Keratinocyte (primary cell): ENCODE measurements around the gene TUBA4B. TPM values are rescaled to one million over a fixed set of nuclear protein-coding genes. Genes with fewer than 3 reads are reported as not detected.

Experiments used
- DNase-seq: peaks from one replicate; pipeline ENCODE4 v3.0.0-alpha.2; 2011; ENCODE audit warnings: low read depth, missing footprints, low spot score
- FAIRE-seq: peaks from 2 replicates; lab custom pipeline; 2011; peaks lifted over from hg19 to GRCh38; lab: Jason Lieb, UNC
- H2AFZ ChIP-seq: 2 replicates; pipeline ENCODE4 v1.6.0; 2012; ENCODE audit warnings: low read length, control low read depth, inconsistent platforms; ENCODE audit not compliant: control insufficient read depth
- H3K27ac ChIP-seq: 2 replicates; pipeline ENCODE4 v1.5.1; 2011; ENCODE audit warnings: low read length; ENCODE audit not compliant: control insufficient read depth, insufficient read depth
- H3K27me3 ChIP-seq: 3 replicates; pipeline ENCODE4 v1.6.0; 2011; ENCODE audit warnings: low read length; ENCODE audit not compliant: control insufficient read depth, insufficient read depth; ENCODE audit errors: extremely low read depth
- H3K36me3 ChIP-seq, 2 experiments: 2 replicates in 1 of 2; 3 replicates in 1 of 2; pipeline ENCODE4 v1.5.1; 2011; ENCODE audit warnings: low read length in 2 of 2, mild to moderate bottlenecking in 1 of 2; ENCODE audit not compliant: control insufficient read depth in 2 of 2, insufficient read depth in 2 of 2; ENCODE audit errors: extremely low read depth in 1 of 2
- H3K4me1 ChIP-seq: 3 replicates; pipeline ENCODE4 v1.5.1; 2011; ENCODE audit warnings: low read length; ENCODE audit not compliant: control insufficient read depth, insufficient read depth; ENCODE audit errors: extremely low read depth
- H3K4me2 ChIP-seq: 3 replicates; pipeline ENCODE4 v1.6.0; 2011; ENCODE audit warnings: low read depth, low read length; ENCODE audit not compliant: control insufficient read depth, insufficient read depth; ENCODE audit errors: extremely low read depth
- H3K4me3 ChIP-seq, 3 experiments: fragments of 200-600 bp in 1 of 3; sonication (generic) in 1 of 3; 2 replicates in 2 of 3; 3 replicates in 1 of 3; pipeline ENCODE4 v1.5.1; 2011 to 2016; ENCODE audit warnings: low read length in 3 of 3, mild to moderate bottlenecking in 3 of 3, control low read depth in 2 of 3, inconsistent platforms in 1 of 3, low read depth in 1 of 3, mixed read lengths in 1 of 3, mixed run types in 1 of 3, moderate library complexity in 1 of 3; ENCODE audit not compliant: control insufficient read depth in 2 of 3, insufficient read depth in 2 of 3; ENCODE audit errors: extremely low read depth in 1 of 3
- H3K79me2 ChIP-seq: 2 replicates; pipeline ENCODE4 v1.6.0; 2012; ENCODE audit warnings: low read length; ENCODE audit not compliant: control insufficient read depth, insufficient read depth
- H3K9ac ChIP-seq: 3 replicates; pipeline ENCODE4 v1.6.0; 2011; ENCODE audit warnings: low read length; ENCODE audit not compliant: control insufficient read depth, insufficient read depth; ENCODE audit errors: extremely low read depth
- H3K9me1 ChIP-seq: 3 replicates; pipeline ENCODE4 v1.6.0; 2011; ENCODE audit warnings: low read length; ENCODE audit not compliant: control insufficient read depth, insufficient read depth; ENCODE audit errors: extremely low read depth
- H3K9me3 ChIP-seq: 2 replicates; pipeline ENCODE4 v1.5.1; 2012; ENCODE audit warnings: low read depth, low read length; ENCODE audit not compliant: control insufficient read depth
- H4K20me1 ChIP-seq: 3 replicates; pipeline ENCODE4 v1.6.0; 2011; ENCODE audit warnings: low read length; ENCODE audit not compliant: control insufficient read depth, insufficient read depth; ENCODE audit errors: extremely low read depth
- CTCF ChIP-seq, 3 experiments: IDR thresholded peaks in 1 of 3; conservative IDR thresholded peaks in 1 of 3; optimal IDR thresholded peaks in 1 of 3; 2 replicates in 2 of 3; 3 replicates in 1 of 3; pipeline versions ENCODE3 to v1.5.1; 2011; ENCODE audit warnings: low read length in 3 of 3, mild to moderate bottlenecking in 3 of 3, moderate library complexity in 2 of 3, control low read depth in 1 of 3, inconsistent platforms in 1 of 3; ENCODE audit not compliant: insufficient read depth in 2 of 3; ENCODE audit errors: extremely low read depth in 1 of 3
- EZH2 ChIP-seq: IDR thresholded peaks from one replicate; pipeline ENCODE4 v1.6.1; 2012; ENCODE audit warnings: inconsistent platforms, mild to moderate bottlenecking, low read length, moderate library complexity
- dilution Hi-C: fragments of 300-500 bp; cut with MboI; formaldehyde crosslinking; loops from one replicate; pipeline ENCODE4 v1.7.0; 2020; ENCODE audit warnings: low sequenced_read_pairs; ENCODE audit not compliant: extremely low pct_ligation_motif_present
- polyA plus RNA-seq, 5 experiments: library from polyadenylated mRNA; depleted of rRNA in 3 of 5; stranded (reverse) in 3 of 5; stranded (forward) in 1 of 5; unstranded in 1 of 5; fragments of >200 nt; gene quantifications; 1 replicate in 1 of 5; 2 replicates in 3 of 5; 3 replicates in 1 of 5; pipeline versions ENCODE4 v1.2.1 to v1.2.3, GENCODE V29; 2011 to 2012; ENCODE audit warnings: missing spikeins in 2 of 5, low read depth in 1 of 5, low replicate concordance in 1 of 5

TUBA4B gene
- polyA plus RNA-seq, 1 donor (not counting 4 experiments of a cell fraction or from before 2014, with no cell fraction given) = not detected

- Histone ChIP-seq H2AFZ (no peak overlapping the region), H3K27ac (no peak overlapping the region), H3K4me3 (no peak overlapping the region), H3K27me3 (no peaks in the 10 kb centered on the region), H3K79me2 (peaks cover 7% of the 10 kb centered on the region), H3K9me1 (no peaks in the 10 kb centered on the region), H3K9me3 (no peaks in the 10 kb centered on the region), H3K36me3 (peaks cover 23 to 27% of the 10 kb centered on the region in 2 experiments), H4K20me1 (no peaks in the 10 kb centered on the region), H3K9ac (no peak overlapping the region), H3K4me1 (peaks cover 50% of the 10 kb centered on the region), H3K4me2 (no peak overlapping the region)
- dilution Hi-C loops = no loop called here
- FAIRE-seq (no peak), DNase-seq (no peak)
- TF ChIP-seq EZH2 (no peak), CTCF (optimal IDR thresholded peaks at IDR 0.05 in 1 of 3, IDR thresholded peaks at IDR 0.05 in 1 of 3, conservative IDR thresholded peaks at IDR 0.05 in 1 of 3; ENCODE audit: extremely low read depth in 1 of 3, insufficient read depth in 2 of 3, low read length in 3 of 3) (no peak)
These were observed 28.5 kb downstream of the TUBA4B start for GRCh38 chr2:219281588-219281987.

- H3K36me3 ChIP-seq = peaks cover 23 to 27% of the 10 kb centered on the region in 2 experiments
- no peak overlapping the region for H3K27ac ChIP-seq
- no peak for FAIRE-seq
These were observed 29.3 kb downstream of the TUBA4B start for GRCh38 chr2:219282375-219282774.

More at GRCh38 chr2:219282375-219282774, 29.3 kb downstream of the TUBA4B start:
- Histone ChIP-seq H3K4me3 (no peak overlapping the region), H3K79me2 (peaks cover 7% of the 10 kb centered on the region), H3K4me2 (no peak overlapping the region), H3K9me1 (no peaks in the 10 kb centered on the region), H3K27me3 (no peaks in the 10 kb centered on the region), H2AFZ (no peak overlapping the region), H3K4me1 (peaks cover 50% of the 10 kb centered on the region), H3K9ac (no peak overlapping the region), H3K9me3 (no peaks in the 10 kb centered on the region), H4K20me1 (no peaks in the 10 kb centered on the region)
- TF ChIP-seq EZH2 = no peak
- TF ChIP-seq CTCF (optimal IDR thresholded peaks at IDR 0.05 in 1 of 3, IDR thresholded peaks at IDR 0.05 in 1 of 3, conservative IDR thresholded peaks at IDR 0.05 in 1 of 3; ENCODE audit: extremely low read depth in 1 of 3, insufficient read depth in 2 of 3, low read length in 3 of 3) = no peak
- dilution Hi-C loops = no loop called here
- no peak for DNase-seq
